ENCODE results near the gene ARPC1B.

DNA sequence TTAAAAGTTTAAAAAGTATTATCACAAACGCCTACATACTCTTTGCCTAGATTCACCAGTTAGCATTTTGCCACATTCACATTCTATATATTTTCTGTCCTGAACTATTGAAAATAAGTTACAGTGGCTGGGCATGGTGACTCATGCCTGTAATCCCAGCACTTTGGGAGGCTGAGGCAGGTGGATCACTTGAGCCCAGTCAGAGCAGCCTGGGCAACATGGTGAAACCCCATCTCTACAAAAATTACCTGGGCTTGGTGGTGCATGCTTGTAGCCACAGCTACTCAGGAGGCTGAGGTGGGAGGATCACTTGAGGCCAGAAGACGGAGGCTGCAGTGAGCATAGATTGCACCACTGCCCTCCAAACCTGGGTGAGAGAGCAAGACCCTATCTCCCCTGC, 43.5 kb upstream of the ARPC1B start:
- TF ChIP-seq POLR2A (IDR thresholded peaks at IDR 0.05) (no peak), CTCF (IDR thresholded peaks at IDR 0.05) (no peak)

All from body of pancreas (tissue), 4 donors.